SK-N-SH (cell line): ENCODE data around the gene WDR31. TPM values are rescaled to one million over a fixed set of nuclear protein-coding genes. Genes with fewer than 3 reads are reported as not detected.

Source experiments
- CTCF ChIA-PET: fragments of 300-600, 350-600 bp; formaldehyde crosslinking; extraction: SDS; loops from one replicate; lab custom pipeline; 2021; lab: Yijun Ruan, JAX
- POLR2A ChIA-PET: fragments of 350-600 bp; sonication (Branson Sonifier 250); formaldehyde crosslinking; extraction: SDS; loops from one replicate; lab custom pipeline; 2020; ENCODE audit warnings: antibody characterized with exemption, inconsistent platforms; lab: Yijun Ruan, JAX
- DNase-seq: peaks from one replicate; pipeline ENCODE4 v3.0.0; 2012
- H2AFZ ChIP-seq: fragments of 200-600 bp; sonication (generic); 2 replicates; pipeline ENCODE4 v1.8.1; 2016; ENCODE audit warnings: antibody characterized with exemption, mild to moderate bottlenecking, low read depth
- H3F3A ChIP-seq: fragments of 200-600 bp; sonication (generic); replicated peaks from 2 replicates; pipeline ENCODE3; 2016; ENCODE audit warnings: antibody characterized with exemption, mild to moderate bottlenecking; ENCODE audit not compliant: insufficient read depth
- H3K27ac ChIP-seq, 2 experiments: fragments of 200-500 bp in 1 of 2; fragments of 200-600 bp in 1 of 2; sonication (Bioruptor generic) in 1 of 2; sonication (generic), shearing (Covaris generic) in 1 of 2; 2 replicates each; pipeline versions ENCODE4 v1.5.1 to v1.6.1; 2014 to 2016; ENCODE audit warnings: low read depth in 2 of 2, inconsistent platforms in 1 of 2, low read length in 1 of 2, mild to moderate bottlenecking in 1 of 2, mixed read lengths in 1 of 2
- H3K27me3 ChIP-seq: fragments of 200-600 bp; sonication (generic), shearing (Covaris generic); 2 replicates; pipeline ENCODE4 v1.6.1; 2016; ENCODE audit warnings: mixed run types; ENCODE audit not compliant: insufficient read depth
- H3K36me3 ChIP-seq, 2 experiments: fragments of 200-500 bp in 1 of 2; fragments of 200-600 bp in 1 of 2; sonication (Bioruptor generic) in 1 of 2; sonication (generic) in 1 of 2; replicated peaks in 1 of 2; 2 replicates each; pipeline versions ENCODE3 to v1.5.1; 2014 to 2016; ENCODE audit warnings: low read length in 1 of 2, mild to moderate bottlenecking in 1 of 2; ENCODE audit not compliant: insufficient read depth in 2 of 2, control insufficient read depth in 1 of 2
- H3K4me1 ChIP-seq, 2 experiments: fragments of 200-500 bp in 1 of 2; fragments of 200-600 bp in 1 of 2; sonication (Bioruptor generic) in 1 of 2; sonication (generic), shearing (Covaris generic) in 1 of 2; 2 replicates each; pipeline versions ENCODE4 v1.5.1 to v1.6.1; 2014 to 2016; ENCODE audit warnings: low read depth in 1 of 2, low read length in 1 of 2, mixed run types in 1 of 2; ENCODE audit not compliant: insufficient read depth in 2 of 2, control insufficient read depth in 1 of 2
- H3K4me2 ChIP-seq: fragments of 200-600 bp; sonication (generic), shearing (Covaris generic); 2 replicates; pipeline ENCODE4 v1.6.1; 2017; ENCODE audit warnings: mixed run types
- H3K4me3 ChIP-seq, 2 experiments: fragments of 200-500 bp in 1 of 2; fragments of 200-600 bp in 1 of 2; sonication (Bioruptor generic) in 1 of 2; sonication (generic), shearing (Covaris generic) in 1 of 2; 2 replicates each; pipeline versions ENCODE4 v1.5.1 to v1.8.1; 2014 to 2016; ENCODE audit warnings: low read depth in 2 of 2, inconsistent platforms in 1 of 2, low read length in 1 of 2, mild to moderate bottlenecking in 1 of 2, mixed read lengths in 1 of 2, moderate library complexity in 1 of 2
- H3K79me2 ChIP-seq: fragments of 200-600 bp; sonication (generic); 2 replicates; pipeline ENCODE4 v1.8.1; 2017; ENCODE audit warnings: mild to moderate bottlenecking; ENCODE audit not compliant: insufficient read depth
- H3K9ac ChIP-seq: fragments of 200-600 bp; sonication (generic); 2 replicates; pipeline ENCODE4 v1.6.1; 2017; ENCODE audit warnings: mixed run types
- H3K9me2 ChIP-seq: fragments of 200-600 bp; sonication (generic); 2 replicates; pipeline ENCODE4 v1.6.1; 2017; ENCODE audit warnings: mixed run types
- H3K9me3 ChIP-seq: fragments of 200-600 bp; sonication (generic); 2 replicates; pipeline ENCODE4 v1.6.1; 2017; ENCODE audit warnings: mixed run types, mild to moderate bottlenecking, moderate library complexity
- H4K20me1 ChIP-seq: fragments of 200-600 bp; sonication (generic); 2 replicates; pipeline ENCODE4 v1.6.1; 2017; ENCODE audit warnings: mild to moderate bottlenecking, mixed run types; ENCODE audit not compliant: insufficient read depth
- CHD2 ChIP-seq: fragments of 150-350 bp; IDR thresholded peaks from 2 replicates; pipeline ENCODE4 v1.6.1; 2018; ENCODE audit warnings: low read length; ENCODE audit not compliant: partially characterized antibody
- ELF1 ChIP-seq: IDR thresholded peaks from 2 replicates; pipeline ENCODE4 v1.4.0; 2012
- EP300 ChIP-seq, 2 experiments: IDR thresholded peaks; 2 replicates each; pipeline versions ENCODE4 v1.4.0 to v1.6.1; 2012; ENCODE audit warnings: borderline replicate concordance in 1 of 2, low read depth in 1 of 2, low read length in 1 of 2
- FOSL2 ChIP-seq: IDR thresholded peaks from 2 replicates; pipeline ENCODE4 v1.4.0; 2012; ENCODE audit warnings: low read depth, mild to moderate bottlenecking, moderate library complexity, borderline replicate concordance
- GABPA ChIP-seq: IDR thresholded peaks from 2 replicates; pipeline ENCODE4 v1.4.0; 2012; ENCODE audit warnings: low read depth, mild to moderate bottlenecking
- JUND ChIP-seq: IDR thresholded peaks from 2 replicates; pipeline ENCODE4 v1.4.0; 2012
- MEF2A ChIP-seq: IDR thresholded peaks from 2 replicates; pipeline ENCODE4 v1.4.0; 2012; ENCODE audit warnings: low read depth, borderline replicate concordance
- NFIC ChIP-seq: IDR thresholded peaks from 2 replicates; pipeline ENCODE4 v1.4.0; 2012; ENCODE audit warnings: borderline replicate concordance
- SMC3 ChIP-seq: IDR thresholded peaks from 2 replicates; pipeline ENCODE4 v1.6.1; 2012; ENCODE audit warnings: low read depth, low read length, improper control_type of control experiment
- TCF12 ChIP-seq: IDR thresholded peaks from 2 replicates; pipeline ENCODE4 v1.4.0; 2012
- WGBS: methylation state at CpG from one replicate; pipeline ENCODE4 v1.1.6; 2017; ENCODE audit warnings: low lambda C conversion rate; 5-methylcytosine and 5-hydroxymethylcytosine counted together
- polyA plus RNA-seq, 3 experiments: library from polyadenylated mRNA; depleted of rRNA; stranded (reverse); fragments of >200 nt; gene quantifications; 2 replicates each; pipeline ENCODE4 v1.2.3, GENCODE V29; 2012
- TF ChIP-seq, protein P1 (sequence below): IDR thresholded peaks from 2 replicates; pipeline ENCODE4 v1.4.0; 2012; ENCODE audit warnings: low read depth, borderline replicate concordance
- TF ChIP-seq, protein P2 (sequence below): fragments of 200-600 bp; sonication (generic); IDR thresholded peaks from 2 replicates; pipeline ENCODE4 v1.6.1; 2017; ENCODE audit warnings: antibody characterized with exemption, mild to moderate bottlenecking, moderate library complexity
- TF ChIP-seq, protein P3 (sequence below): IDR thresholded peaks from 2 replicates; pipeline ENCODE4 v1.4.0; 2012; ENCODE audit warnings: low read depth, borderline replicate concordance
- TF ChIP-seq, protein P4 (sequence below): fragments of 150-350 bp; IDR thresholded peaks from 2 replicates; pipeline ENCODE4 v1.6.1; 2016; ENCODE audit warnings: mild to moderate bottlenecking, low read depth, low read length
- TF ChIP-seq, protein P5 (sequence below): IDR thresholded peaks from 2 replicates; pipeline ENCODE4 v1.4.0; 2012; ENCODE audit warnings: low read depth
- TF ChIP-seq, protein P6 (sequence below): IDR thresholded peaks from 2 replicates; pipeline ENCODE4 v1.6.1; 2012; ENCODE audit warnings: mild to moderate bottlenecking, low read depth, low read length, moderate library complexity

Gene WDR31
- polyA plus RNA-seq, 1 of the 3 experiments (the other 2 are of a cell fraction) = 0.74 TPM

DNA sequence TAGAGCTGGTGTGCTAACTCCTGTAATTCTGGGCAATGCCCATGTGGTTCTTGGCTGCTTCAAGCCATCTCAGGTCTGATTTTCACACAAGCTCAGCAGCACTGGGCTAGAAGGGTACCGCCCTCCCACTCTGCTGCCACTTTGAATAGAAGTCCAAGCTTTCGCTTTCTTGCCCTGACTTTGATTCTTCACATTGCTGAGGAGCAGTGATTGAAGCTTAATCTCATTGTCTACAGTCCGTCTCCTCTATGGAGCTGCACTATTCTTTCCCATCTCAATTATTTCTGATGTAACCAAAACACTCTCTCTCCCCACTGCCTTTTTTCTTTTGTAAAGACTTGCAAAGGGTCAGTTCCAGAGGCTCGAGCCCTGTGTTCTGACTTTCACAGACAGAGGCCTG lies 24.0 kb downstream of the WDR31 start:
- peaks cover 0 to 7% of the 10 kb centered on the region in 2 experiments; a peak in 1 of 4 replicates for H3K4me1 ChIP-seq
- H3F3A ChIP-seq = no peaks in the 10 kb centered on the region
- no peak for DNase-seq
- no peak overlapping the region for H3K9ac ChIP-seq
- CTCF ChIA-PET = interaction anchor here (1.1 to 1.4 kb wide), 2 partner anchors 85 to 339 kb away, joined by 3 to 4 read pairs; partner anchors contain the start of gene ALAD
- H3K79me2 ChIP-seq = no peaks in the 10 kb centered on the region
- H3K27ac ChIP-seq = no peak overlapping the region
- H4K20me1 ChIP-seq = no peaks in the 10 kb centered on the region
- no peaks in the 10 kb centered on the region; the same call in 1 of the 2 replicates for H3K27me3 ChIP-seq
- H3K9me2 ChIP-seq = no peaks in the 10 kb centered on the region
- WGBS = 90% methylated on average over 4 of the region's 4 CpGs
- no peak overlapping the region for H3K4me3 ChIP-seq
- H2AFZ ChIP-seq = no peak overlapping the region
- POLR2A ChIA-PET = interaction anchor here (0.7 kb wide), 1 partner anchor 40 kb away, joined by 3 read pairs; no protein-coding TSS in a partner anchor
- no peak overlapping the region for H3K4me2 ChIP-seq
- H3K36me3 ChIP-seq = peaks cover 0 to 3% of the 10 kb centered on the region in 2 experiments
- TF ChIP-seq, protein P1, sequence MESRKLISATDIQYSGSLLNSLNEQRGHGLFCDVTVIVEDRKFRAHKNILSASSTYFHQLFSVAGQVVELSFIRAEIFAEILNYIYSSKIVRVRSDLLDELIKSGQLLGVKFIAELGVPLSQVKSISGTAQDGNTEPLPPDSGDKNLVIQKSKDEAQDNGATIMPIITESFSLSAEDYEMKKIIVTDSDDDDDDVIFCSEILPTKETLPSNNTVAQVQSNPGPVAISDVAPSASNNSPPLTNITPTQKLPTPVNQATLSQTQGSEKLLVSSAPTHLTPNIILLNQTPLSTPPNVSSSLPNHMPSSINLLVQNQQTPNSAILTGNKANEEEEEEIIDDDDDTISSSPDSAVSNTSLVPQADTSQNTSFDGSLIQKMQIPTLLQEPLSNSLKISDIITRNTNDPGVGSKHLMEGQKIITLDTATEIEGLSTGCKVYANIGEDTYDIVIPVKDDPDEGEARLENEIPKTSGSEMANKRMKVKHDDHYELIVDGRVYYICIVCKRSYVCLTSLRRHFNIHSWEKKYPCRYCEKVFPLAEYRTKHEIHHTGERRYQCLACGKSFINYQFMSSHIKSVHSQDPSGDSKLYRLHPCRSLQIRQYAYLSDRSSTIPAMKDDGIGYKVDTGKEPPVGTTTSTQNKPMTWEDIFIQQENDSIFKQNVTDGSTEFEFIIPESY = no peak
- TF ChIP-seq, protein P2, sequence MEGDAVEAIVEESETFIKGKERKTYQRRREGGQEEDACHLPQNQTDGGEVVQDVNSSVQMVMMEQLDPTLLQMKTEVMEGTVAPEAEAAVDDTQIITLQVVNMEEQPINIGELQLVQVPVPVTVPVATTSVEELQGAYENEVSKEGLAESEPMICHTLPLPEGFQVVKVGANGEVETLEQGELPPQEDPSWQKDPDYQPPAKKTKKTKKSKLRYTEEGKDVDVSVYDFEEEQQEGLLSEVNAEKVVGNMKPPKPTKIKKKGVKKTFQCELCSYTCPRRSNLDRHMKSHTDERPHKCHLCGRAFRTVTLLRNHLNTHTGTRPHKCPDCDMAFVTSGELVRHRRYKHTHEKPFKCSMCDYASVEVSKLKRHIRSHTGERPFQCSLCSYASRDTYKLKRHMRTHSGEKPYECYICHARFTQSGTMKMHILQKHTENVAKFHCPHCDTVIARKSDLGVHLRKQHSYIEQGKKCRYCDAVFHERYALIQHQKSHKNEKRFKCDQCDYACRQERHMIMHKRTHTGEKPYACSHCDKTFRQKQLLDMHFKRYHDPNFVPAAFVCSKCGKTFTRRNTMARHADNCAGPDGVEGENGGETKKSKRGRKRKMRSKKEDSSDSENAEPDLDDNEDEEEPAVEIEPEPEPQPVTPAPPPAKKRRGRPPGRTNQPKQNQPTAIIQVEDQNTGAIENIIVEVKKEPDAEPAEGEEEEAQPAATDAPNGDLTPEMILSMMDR = no peak
- no peak for TF ChIP-seq JUND
- TF ChIP-seq EP300 (IDR thresholded peaks at IDR 0.05; ENCODE audit: borderline replicate concordance in 1 of 2, low read depth in 1 of 2, low read length in 1 of 2) = no peak
- TF ChIP-seq MEF2A = no peak
- no peak for TF ChIP-seq CHD2
- TF ChIP-seq, protein P3, sequence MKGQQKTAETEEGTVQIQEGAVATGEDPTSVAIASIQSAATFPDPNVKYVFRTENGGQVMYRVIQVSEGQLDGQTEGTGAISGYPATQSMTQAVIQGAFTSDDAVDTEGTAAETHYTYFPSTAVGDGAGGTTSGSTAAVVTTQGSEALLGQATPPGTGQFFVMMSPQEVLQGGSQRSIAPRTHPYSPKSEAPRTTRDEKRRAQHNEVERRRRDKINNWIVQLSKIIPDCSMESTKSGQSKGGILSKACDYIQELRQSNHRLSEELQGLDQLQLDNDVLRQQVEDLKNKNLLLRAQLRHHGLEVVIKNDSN = no peak
- TF ChIP-seq FOSL2 = no peak
- TF ChIP-seq SMC3 = no peak
- TF ChIP-seq TCF12 = no peak
- no peak for TF ChIP-seq GABPA
- TF ChIP-seq, protein P4, sequence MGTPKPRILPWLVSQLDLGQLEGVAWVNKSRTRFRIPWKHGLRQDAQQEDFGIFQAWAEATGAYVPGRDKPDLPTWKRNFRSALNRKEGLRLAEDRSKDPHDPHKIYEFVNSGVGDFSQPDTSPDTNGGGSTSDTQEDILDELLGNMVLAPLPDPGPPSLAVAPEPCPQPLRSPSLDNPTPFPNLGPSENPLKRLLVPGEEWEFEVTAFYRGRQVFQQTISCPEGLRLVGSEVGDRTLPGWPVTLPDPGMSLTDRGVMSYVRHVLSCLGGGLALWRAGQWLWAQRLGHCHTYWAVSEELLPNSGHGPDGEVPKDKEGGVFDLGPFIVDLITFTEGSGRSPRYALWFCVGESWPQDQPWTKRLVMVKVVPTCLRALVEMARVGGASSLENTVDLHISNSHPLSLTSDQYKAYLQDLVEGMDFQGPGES = no peak
- TF ChIP-seq, protein P5, sequence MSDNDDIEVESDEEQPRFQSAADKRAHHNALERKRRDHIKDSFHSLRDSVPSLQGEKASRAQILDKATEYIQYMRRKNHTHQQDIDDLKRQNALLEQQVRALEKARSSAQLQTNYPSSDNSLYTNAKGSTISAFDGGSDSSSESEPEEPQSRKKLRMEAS = no peak
- no peak for TF ChIP-seq NFIC
- TF ChIP-seq, protein P6, sequence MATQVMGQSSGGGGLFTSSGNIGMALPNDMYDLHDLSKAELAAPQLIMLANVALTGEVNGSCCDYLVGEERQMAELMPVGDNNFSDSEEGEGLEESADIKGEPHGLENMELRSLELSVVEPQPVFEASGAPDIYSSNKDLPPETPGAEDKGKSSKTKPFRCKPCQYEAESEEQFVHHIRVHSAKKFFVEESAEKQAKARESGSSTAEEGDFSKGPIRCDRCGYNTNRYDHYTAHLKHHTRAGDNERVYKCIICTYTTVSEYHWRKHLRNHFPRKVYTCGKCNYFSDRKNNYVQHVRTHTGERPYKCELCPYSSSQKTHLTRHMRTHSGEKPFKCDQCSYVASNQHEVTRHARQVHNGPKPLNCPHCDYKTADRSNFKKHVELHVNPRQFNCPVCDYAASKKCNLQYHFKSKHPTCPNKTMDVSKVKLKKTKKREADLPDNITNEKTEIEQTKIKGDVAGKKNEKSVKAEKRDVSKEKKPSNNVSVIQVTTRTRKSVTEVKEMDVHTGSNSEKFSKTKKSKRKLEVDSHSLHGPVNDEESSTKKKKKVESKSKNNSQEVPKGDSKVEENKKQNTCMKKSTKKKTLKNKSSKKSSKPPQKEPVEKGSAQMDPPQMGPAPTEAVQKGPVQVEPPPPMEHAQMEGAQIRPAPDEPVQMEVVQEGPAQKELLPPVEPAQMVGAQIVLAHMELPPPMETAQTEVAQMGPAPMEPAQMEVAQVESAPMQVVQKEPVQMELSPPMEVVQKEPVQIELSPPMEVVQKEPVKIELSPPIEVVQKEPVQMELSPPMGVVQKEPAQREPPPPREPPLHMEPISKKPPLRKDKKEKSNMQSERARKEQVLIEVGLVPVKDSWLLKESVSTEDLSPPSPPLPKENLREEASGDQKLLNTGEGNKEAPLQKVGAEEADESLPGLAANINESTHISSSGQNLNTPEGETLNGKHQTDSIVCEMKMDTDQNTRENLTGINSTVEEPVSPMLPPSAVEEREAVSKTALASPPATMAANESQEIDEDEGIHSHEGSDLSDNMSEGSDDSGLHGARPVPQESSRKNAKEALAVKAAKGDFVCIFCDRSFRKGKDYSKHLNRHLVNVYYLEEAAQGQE = no peak
- TF ChIP-seq ELF1 = no peak
- H3K9me3 ChIP-seq = no peaks in the 10 kb centered on the region
